ENCODE measurements around the gene ADGRL2.

ADGRL2 gene

DNA sequence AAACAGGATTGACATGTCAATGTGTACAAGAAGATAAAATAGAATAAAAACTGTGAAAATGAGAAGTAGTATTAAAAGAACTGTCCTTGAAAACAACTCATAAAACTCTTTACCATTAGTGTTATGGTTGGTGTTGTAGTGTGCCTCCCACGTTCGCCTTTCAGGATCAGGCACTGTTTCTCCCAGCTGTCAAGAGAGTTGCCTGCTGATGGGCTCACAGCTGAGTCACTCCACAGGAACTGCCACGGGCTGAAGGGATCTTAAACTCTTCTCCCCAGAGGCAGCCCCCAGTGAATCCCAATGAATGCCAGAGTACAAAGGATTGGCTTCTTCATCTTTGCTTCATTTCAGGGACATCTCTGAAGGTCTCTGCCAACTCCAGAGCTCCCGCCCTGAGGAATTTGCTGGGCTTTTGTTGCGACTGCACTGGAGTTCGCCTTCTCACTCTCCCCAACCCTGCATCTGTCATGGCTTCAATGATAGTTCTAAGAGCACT, 119.6 kb downstream of the ADGRL2 start:
- no peak for DNase-seq (ENCODE audit: low read depth)

DNA sequence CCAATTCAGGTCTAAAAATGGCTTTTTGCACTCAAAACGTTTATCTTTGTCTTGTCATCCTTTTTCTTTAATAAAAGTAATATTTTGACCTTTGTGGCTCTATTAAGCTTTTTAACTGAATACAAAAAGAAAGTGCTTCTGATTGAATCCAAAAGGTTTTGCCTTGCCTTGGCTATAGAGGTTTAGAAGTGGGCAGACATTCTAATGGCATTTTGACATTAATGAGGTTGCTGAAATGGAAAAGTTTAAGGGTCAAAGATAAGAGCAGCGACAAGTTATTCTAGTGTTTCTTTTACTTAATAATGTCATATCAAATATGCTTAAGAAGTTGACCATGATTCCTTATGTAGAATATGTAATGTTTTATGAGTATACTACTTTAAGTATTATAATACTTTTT, 120.2 kb downstream of the ADGRL2 start:
- DNase-seq (ENCODE audit: low read depth), result no peak

DNA sequence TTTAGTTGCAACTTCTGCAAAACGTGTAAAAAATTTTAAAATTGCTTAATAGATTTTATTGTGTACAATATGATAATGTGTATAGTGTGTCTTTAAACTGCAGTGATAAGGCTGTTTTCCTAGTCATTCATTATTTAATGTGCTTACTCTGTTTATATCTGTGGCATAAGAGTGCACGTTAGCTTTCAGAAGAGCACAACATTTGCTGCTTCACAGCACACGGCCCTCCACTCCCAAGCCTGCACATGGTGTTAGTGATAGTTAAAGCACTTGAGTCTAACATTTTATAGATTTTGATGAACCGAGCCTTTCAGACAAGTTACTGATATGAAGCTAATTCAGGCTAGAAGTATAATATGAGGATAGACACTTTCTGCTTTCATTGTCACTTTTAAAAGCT, 120.6 kb downstream of the ADGRL2 start:
- DNase-seq (ENCODE audit: low read depth), result no peak

DNA sequence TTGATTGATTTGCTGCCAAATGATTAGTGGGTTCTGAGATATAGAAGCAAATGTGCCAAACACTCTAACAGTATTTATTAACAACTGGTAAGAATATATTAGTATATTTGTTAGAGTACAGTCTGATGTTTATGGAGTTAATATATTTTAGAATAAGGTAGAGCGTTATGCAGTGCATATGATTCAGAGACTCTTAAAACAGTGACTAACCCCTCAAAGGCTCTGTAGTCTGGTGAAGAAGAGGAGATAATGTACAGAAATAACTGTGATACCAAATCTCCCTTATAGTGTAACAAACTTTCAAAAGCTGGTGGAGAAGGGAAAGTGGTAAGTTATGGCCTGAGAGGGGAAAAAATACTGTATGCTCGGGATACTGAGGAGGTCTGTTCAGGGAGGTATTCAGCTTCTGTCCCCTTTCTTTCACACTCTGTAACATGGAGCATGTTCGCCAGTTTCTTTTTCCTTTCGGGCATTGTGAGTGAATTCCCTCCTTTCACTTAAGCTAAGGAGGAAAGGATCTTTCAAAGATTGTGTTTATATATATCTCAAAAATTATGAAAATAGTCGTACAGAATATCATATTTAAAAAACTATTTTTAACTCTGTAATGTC, 121.2 kb downstream of the ADGRL2 start:
- DNase-seq (ENCODE audit: low read depth), result no peak

DNA sequence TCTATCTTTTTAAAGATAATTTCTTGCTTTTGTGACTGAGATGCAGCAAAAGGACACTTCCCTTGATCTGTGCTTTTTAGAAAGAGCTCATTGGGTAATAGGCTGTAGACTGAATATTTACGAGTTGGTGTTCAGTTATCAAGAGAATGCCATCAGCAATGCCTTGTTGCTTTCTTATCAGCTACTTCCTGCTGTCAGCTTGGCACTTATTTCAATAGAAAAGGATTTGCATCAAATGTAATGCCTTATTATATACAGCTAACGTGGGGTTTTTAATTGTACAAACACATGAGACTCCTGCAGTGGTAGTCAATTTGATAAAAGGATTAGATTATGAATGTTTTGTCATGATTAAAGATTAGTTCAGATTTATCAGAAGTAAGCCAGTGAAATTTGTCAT, 122.2 kb downstream of the ADGRL2 start:
- DNase-seq (ENCODE audit: low read depth), result no peak

DNA sequence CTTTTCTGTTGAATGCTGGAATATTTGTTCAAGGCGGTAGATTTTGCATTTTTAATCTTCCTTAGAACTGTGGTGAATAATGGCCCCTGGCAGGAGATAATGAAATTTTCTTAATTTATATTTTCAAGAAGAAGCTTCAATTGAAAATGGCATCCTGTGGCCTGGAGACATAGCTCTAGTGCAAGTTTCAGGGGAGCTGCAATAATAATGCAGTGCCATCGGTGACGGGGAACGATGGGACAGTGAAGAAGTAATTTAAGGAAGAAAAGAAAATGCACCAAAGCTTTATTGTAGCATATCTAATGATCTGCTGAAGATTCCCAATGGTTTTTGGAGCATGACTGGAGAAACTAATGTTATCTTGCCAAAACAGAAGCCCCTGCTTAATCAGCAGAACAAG, 128.4 kb downstream of the ADGRL2 start:
- no peak for DNase-seq (ENCODE audit: low read depth)

DNA sequence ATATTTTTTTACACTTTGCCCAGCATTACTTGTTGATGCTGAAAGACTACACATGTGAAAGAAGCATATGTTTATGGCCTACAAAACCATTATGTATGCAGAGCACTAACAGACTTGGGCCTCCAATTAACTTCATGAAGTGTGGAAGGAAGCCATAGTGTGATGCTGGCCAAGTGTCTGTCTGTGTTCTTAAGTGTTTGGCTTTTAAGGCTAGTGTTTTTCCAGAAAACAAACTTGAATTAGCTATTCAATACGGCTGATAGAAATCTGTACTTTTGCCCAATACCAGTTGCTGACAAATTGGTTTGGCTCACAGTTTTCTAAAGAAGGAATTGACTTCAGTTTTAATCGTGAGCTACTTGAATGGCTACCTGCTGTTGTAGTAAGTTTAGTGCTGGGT, 136.1 kb downstream of the ADGRL2 start:
- DNase-seq (ENCODE audit: low read depth), result no peak

DNA sequence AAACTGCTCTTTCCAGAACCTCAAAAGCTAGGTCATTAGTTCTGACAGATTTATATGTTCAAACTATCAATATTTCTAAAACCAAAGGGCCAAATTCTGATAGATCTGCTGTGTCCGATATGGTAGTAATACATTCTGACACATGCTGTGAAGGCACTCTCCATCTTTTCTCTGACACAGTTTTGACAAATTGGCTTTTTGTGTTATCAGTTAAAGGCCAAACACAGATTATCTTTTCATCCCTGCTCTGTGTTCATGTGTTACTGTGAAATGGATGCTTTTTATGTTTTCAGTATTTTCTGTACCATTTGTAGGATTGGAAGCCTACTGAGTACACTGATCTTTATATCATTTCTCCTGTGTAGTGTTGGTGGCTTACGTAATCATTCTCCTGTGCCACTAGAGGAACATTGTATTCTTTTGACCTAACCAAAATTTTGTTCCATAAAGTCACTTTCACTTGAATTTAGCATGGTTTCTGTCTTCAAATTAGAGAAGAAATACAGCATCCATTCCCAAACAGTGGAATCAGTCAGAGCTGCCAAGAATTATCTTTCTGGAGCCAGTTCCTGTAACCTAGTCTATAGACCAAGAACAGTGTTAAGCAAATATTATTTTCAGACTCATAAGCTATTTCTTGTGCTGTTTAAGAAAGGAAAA, 137.2 kb downstream of the ADGRL2 start:
- DNase-seq (ENCODE audit: low read depth), result no peak

DNA sequence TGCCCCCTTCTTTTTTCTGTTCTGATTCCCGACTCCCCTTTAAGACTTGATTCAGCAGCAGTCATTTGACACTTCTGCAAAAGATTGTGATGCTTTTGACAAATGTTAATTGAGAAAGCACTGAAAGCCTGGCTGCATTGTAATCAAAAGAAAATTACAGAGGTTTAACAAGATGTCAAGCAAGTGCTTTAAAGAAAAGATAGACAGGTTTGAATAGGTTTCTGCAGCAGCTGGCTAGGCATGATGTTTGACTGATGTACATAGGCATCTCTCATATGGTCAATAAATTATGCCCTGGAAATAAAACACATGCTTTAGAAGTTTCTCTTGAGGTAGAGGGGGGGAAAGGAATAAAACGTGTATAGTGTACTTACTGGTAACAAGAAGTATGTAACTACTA, 147.8 kb downstream of the ADGRL2 start:
- DNase-seq (ENCODE audit: low read depth), result no peak

DNA sequence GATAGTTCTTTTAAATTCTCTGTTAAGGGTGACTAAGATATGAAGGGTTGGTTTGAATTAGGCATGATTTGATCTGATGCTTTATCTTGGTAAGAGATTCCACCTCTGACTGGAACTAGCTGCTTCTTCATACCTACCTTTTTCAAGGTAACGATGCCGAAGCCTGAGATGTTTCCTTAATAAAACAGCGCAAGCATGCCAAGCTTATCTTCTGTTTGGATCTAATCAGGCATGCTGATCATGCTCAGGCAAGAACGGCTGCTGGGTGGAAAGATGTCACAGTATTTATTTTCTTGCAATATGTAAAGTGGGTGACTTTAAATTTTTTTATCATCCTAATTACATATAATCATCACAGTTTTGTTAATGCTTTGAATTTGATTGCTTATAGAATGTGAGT, 148.7 kb downstream of the ADGRL2 start:
- DNase-seq (ENCODE audit: low read depth), result no peak

DNA sequence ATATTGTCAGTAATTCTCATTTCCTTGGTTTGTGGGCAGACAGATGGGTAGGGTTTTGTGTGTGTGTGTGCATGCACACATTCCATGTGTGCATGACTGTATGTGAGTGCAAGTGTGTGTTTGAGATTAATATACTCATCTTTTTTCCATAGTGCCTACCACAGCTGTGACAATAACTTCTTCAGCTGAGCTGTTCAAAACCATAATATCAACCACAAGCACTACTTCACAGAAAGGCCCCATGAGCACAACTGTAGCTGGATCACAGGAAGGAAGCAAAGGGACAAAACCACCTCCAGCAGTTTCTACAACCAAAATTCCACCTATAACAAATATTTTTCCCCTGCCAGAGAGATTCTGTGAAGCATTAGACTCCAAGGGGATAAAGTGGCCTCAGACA, 149.3 kb downstream of the ADGRL2 start:
- DNase-seq (ENCODE audit: low read depth), result no peak

DNA sequence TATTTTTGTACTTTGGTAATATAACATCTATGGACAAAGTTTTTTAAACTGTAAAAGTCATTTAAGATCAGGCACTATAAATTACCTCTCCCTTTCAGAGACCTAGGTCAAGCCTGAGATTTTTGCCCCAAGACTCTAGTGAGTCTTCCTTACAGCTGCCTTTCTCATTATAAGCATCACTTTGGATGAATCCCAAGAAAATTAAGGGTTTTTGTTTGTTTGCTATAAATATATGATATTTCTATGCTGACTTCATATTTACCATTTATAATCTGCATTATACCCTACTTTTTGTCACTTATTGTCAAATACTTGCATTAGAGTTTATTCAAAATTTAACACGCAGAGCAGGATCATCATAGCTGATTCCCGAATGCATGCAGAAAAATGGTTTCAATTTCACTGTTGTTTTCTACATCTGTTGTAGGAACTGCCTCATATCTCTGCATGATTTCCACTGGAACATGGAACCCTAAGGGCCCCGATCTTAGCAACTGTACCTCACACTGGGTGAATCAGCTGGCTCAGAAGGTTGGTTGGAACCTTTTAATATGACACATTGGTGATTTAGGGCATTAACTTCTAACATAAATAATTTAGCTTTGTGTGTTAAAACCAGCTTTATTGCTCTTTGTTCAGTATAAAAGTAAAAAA, 150.0 kb downstream of the ADGRL2 start:
- DNase-seq (ENCODE audit: low read depth), result no peak

DNA sequence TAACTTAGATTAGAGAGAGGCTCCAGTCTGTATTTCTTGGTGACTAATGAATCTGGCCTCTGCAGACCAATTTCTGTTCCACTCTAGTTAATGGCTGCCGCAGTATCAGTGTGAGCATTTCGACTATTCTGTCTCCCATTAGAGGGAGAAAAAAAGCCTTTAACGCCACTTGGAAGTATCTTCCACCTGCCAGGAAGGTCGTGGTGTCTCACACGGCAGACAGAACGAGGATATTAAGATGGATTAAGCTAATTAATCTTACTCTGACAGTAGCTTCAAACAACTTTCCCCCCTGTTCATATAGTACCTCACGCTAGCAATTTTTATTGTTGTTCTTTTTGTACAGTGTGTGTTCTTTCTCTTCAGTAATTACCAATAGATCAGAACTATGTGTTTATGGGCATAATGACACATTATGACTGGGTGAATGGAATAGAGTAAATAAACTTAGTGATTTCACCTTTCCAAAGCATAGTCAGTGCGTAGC, 153.8 kb downstream of the ADGRL2 start:
- DNase-seq (ENCODE audit: low read depth), result no peak

DNA sequence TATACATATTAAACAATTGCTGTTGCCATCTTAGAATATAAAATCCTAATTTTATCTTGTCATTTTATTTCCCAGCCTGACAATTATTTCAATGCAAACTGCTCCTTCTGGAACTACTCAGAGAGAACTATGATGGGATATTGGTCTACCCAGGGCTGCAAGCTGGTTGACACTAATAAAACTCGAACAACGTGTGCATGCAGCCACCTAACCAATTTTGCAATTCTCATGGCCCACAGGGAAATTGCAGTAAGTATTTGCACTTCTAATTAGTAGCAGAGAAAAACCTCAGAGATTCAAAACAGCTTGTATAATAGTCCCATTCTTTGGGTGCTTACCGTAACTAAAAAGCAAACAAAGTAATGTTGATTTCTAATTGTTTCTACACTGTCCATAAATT, 167.2 kb downstream of the ADGRL2 start:
- DNase-seq (ENCODE audit: low read depth), result no peak

DNA sequence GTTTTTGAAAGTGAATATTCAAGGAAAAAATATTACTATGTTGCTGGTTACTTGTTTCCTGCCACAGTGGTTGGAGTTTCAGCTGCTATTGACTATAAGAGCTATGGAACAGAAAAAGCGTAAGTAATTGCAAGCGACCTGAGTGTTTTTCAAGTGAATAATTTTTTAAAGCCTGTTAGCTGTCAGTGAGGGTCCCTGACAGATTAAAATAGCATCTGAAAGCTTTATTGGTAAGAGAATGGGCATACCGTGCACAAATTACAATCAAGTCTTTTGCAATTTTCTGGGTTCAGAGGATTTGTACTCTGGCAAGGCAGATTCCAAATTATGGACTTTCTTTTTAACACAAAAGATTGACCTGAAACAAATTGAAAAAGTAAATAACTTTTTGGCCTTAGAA, 169.7 kb downstream of the ADGRL2 start:
- DNase-seq (ENCODE audit: low read depth), result no peak

DNA sequence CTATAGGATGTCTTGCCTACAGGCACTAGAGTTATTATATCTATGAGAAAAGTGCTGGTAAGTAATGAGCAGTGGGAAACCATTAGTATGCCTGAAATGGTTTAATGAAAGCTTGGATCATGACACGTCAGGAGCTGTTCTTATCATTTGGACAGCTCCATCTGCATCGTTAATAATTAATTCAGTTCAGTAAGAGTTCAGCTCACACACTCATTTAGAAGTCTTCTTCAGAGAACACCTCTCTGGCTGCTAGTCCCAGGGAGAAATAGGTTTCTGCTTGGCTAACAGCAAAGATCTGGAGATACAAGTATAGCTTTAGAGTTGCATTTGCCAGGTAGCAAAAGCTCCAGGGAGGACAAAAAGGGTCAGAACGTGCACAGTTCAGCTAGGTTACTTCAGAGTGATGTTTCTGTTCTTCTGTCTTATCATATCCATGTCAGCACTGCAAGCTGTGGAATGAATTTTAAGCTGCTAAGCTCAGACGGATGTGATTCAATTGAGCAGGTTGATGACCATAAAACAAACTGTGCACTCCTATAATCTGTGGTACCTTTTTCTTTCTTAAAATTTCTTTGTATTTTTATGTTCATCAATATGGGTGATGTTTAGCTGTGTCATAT, 173.6 kb downstream of the ADGRL2 start:
- DNase-seq (ENCODE audit: low read depth), result no peak

DNA sequence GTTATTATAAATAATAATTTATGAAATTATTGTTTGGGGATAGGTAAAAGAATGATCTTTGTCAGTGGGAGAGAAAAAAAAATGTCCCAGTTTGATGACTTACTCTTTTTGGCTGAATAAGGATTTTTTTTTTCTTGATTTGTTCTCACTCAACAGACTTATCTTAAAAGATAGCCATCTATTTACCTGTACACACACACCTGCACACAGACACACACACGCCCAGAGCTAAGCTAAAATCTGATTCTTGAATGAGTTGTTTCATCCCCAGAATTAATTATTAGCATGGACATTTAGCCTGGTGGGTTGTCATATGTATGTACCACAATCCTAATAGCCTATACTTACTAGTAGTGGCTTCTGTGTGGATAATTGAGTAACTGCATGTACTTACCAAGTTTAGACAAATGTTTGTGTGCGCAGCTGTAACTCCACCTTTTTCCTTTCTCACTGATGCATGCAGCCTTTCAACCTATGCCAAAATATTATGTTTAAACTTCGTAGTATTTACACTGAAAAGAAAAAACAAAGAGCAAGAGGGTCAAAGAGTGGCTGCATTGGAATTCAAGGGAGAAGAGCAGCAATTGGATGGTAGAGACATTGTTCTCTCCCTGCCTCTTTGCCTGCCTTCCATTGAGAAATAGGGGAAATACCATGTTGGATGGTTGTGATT, 174.3 kb downstream of the ADGRL2 start:
- DNase-seq (ENCODE audit: low read depth), result no peak

DNA sequence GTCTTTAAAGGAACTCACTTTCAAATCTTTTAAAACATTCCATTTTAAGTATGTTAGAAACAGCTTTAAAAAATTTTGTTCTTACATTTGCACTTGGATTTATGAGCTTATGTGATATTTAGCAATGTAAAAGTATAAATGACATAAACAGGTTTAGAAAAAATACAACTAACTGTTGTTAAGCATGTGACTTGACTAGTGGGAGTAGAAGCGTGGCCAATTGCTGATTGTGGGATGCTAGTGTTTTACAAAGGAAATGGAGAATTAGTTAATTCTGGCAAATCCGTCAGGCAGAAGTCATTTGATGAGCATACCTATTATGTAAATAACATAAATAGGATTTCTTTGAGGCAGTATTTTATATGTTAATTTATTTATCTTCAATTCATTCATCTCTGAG, 175.8 kb downstream of the ADGRL2 start:
- DNase-seq (ENCODE audit: low read depth), result no peak

DNA sequence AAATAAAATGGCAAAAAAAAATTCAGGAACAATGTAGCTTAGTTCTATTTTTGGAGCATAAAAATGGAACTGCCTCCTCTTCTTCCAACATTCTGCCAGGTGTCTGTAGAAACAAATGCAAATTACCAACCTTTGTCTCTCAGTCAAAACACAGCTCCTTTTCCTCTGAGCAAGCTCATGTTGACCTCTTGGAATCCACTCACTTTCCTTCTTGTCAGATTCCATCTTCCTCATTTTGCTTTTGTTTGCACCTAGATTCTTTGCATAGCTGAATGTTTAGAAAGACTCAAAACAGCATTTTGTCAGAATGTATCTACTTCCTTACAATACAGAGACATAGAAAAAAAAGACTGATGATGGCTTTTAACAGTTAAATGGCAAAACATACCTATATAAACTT, 178.2 kb downstream of the ADGRL2 start:
- no peak for DNase-seq (ENCODE audit: low read depth)

DNA sequence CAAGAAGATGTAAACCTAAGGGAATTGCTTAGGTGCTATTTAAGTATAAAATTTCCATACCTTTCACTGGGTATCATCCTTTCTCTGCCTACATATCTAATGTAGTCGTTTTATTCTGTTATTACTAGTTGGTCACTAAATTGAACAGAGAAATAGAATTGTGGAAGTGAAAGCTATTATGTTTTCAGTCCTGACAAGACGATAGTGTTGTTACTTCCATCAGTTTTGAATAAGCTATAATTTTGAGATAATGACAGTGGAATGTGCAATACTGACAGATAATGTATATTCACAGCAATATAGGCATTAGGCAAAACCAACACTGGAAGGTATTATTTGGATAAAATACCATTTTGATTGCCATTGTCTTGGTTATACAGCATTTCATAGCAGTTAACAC, 181.8 kb downstream of the ADGRL2 start:
- DNase-seq (ENCODE audit: low read depth), result no peak

DNA sequence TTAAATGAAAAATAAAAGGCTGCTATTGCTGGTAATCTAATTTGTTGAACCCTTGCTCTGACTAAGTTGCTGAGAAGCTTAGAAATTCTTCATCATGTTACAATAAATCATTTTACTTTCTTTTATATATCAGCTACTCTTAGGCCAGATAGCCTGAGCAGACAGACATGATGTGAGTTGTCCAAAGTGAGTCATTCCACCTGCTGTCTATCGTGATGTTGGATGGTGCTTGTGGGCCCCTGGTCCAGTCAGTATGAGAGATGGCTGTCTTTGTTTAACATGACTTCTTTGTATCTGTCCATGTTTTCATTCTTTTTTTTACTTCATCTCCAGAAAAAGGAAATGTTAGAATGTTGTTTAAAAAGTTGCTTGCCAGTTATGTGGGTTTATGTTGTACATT, 188.8 kb downstream of the ADGRL2 start:
- DNase-seq (ENCODE audit: low read depth), result no peak

DNA sequence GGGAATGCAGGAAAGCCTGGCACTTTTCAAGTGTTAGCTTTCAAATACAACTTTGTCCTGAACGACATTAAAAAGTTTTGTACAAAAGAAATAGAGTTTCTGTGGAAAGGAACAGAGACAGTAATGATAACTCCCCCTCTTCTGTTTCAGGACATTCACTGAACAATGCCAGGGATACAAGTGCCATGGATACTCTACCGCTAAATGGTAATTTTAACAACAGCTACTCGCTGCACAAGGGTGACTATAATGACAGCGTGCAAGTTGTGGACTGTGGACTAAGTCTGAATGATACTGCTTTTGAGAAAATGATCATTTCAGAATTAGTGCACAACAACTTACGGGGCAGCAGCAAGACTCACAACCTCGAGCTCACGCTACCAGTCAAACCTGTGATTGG, 189.5 kb downstream of the ADGRL2 start:
- DNase-seq (ENCODE audit: low read depth), result no peak
